Stimulated activated CD4-positive, alpha-beta T cell treated with anti-CD3 and anti-CD28 coated beads, Interleukin-4, amount 100 ng/mL, for 48 hours (primary cell): ENCODE results near the gene TRIM24.
A peak's percentile ranks its signal among the peaks of the same experiment; 100 is the strongest.
"Not testable (repeated sequence)": the region's sequence is repeated elsewhere in the genome, so short reads cannot be mapped to it uniquely, and the experiment has no call there.

Source experiments
- DNase-seq, 2 donors: peaks; one replicate each; pipeline ENCODE4 v3.0.0-alpha.2; 2020; ENCODE audit warnings: low read depth in 2 of 2

The TRIM24 gene

DNA sequence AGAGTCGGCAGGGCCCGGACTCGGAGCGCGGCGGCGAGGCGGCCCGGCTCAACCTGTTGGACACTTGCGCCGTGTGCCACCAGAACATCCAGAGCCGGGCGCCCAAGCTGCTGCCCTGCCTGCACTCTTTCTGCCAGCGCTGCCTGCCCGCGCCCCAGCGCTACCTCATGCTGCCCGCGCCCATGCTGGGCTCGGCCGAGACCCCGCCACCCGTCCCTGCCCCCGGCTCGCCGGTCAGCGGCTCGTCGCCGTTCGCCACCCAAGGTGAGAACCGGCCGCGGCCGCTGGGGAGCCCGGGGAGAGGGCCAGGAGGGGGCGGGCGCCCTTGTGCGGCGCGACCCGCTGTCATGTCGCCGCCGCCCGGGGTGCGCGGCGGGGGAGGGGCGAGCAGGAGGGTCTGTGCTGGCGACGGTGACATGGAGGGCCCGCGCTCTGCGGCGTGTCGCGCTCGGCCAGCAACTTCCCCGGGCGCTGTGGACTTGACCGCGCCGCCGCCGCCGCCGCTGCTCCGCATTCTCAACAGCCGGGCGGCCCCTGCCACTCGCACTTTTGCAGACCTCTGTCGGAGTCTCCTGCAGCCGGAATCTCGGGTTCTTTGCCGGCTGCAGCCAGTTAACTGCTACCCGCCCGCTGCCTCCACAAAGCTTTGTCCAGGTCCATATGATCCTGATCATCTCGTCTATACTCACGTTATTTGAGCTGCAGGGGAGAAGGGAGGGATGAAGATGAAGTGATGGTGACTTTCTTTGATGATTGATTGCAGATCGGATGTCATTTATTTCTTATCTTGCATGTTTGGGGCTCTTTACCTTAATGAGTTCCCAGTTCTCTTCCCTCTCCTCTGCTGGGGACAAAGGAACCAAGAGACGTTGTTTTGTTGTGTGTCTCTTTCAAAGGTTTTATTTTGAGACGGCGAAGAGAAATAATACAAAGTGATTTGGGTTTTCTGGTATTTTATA lies 869 bp downstream of the TRIM24 start:
- DNase-seq = peak; percentile 50 to 53

GRCh38 chr7:138463291-138463618 lies 3.2 kb downstream of the TRIM24 start:
- DNase-seq = not testable (repeated sequence)

DNA sequence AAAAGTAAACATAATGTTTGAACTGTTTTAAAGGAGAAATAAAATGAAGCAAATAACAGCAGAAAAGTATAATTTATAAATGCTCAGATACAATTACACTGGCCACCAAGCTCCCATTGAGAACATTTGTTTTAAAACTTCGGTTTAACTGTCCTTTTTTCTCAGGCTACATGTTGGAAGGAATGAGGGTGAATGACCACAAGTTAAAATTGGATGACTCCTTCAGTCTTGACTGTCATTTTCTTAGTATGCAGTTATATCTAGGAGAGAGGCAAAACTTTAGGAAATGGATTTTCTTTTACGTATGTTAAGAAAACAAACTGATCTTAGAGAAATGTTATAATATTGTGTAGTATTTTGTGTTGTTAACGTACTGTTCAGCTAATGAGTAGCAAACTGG lies 5.0 kb downstream of the TRIM24 start:
- no peak for DNase-seq

DNA sequence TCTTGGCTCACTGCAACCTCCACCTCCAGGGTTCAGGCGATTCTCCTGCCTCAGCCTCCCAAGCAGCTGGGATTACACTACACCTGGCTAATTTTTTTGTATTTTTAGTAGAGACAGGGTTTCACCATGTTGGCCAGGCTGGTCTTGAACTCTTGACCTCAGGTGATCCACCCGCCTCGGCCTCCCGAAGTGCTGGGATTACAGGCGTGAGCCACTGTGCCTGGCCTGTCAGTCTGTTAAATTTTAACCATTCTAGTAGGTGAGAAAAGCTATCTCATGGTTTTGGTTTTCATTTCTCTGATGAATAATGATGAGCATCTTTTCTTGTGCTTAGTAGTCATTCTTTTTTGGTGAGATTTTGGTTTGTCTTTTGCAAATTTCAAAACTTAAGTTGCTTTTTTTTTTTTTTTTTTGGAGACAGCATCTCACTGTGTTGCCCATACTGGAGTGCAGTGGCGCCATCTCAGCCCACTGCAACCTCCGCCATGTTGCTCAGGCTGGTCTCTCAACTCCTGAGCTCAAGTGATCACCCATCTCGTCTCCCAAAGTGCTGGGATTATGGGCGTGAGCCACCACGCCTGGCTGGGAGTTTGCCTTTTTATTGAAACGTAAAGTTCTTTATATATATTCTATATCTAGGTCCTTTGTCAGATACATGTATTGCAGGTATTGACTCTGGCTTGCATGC lies 6.2 kb downstream of the TRIM24 start:
- DNase-seq = not testable (repeated sequence)

GRCh38 chr7:138468244-138469123 lies 8.4 kb downstream of the TRIM24 start:
- DNase-seq = no peak

DNA sequence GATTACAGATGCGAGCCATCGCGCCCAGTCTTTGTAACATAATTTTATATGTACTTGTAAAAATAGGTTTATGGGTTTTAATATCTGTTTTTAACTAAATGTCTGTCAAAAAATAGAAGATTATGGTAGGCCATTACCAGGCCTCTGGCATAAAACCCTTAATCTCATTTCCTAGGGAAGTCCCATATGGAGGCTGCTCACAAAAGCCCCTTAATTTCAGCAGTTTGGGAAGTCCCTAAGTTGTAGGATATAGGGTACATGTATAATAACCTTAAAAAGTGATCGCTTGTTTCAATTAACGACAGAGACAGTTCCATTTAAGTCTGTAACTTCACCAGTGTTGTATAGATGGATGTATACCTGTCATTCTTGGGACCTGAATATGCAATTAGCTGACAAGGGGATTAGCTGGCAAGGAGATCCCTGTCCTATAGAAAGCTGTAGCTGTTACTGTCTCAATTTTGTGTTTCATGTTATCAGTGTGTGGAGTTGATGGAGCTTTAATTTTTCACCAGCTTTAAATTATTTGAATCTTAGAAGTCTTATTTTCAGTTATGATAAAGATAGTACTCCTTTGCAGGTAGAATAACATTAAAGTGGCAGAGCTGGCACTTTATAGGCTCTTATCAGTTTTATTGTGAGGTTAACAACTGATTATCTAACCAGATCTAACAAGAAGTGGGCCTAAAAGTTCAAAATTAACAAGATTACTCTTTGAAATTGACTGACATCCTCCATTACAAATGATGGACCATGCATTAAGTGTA lies 10.5 kb downstream of the TRIM24 start:
- no peak for DNase-seq

DNA sequence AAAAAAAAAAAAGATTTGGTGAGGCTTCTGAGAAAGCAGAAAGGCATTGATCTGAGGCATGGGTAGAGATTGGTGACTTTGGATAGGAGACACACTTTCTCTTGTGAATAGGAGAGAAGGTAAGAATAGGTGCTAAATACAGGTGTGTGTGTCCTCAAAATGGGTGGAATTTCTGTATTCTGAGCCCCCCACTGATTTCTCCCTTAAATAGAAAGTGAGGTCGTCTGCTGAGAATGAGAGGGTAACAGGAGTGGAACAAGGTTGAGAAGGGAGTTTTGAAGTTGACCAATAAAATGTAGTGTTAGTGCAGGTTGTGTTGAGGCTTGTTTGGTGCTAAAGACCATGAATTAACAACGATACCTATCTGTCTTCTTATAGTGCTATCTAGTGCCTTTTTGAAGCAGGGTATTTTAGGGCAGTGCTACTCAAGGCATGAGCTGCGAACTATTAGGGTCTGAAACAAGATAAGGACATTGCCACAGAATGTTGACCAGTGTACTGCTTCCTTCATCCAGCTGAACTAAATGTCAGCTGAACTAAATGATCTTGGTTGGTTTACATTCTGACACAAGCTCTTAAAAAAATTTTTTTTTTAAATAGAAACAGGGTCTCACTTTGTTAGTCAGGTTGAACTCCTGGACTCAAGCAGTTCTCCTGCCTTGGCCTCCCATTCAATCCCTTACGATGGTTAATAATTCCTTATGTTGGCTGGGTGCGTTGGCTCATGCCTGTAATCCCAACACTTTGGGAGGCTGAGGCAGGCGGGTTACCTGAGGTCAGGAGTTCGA lies 12.4 kb downstream of the TRIM24 start:
- DNase-seq = no peak

DNA sequence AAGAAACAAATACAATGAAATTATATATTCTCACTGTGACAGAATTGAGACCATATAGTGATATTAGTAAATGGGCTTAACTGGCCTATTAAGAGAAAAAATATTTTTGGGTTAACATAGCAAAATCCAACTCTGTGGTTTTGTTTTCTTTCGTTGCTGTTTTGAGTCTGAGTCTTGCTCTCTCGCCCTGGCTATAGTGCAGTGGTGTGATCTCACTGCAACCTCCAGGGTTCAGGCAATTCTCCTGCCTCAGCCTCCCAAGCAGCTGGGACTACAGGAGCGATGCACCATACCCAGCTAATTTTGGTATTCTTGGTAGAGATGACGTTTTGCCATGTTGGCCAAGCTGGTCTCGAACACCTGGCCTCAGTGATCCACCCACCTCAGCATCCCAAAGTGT lies 15.3 kb downstream of the TRIM24 start:
- no peak for DNase-seq

- DNase-seq = no peak
These were observed 17.1 kb downstream of the TRIM24 start for GRCh38 chr7:138477081-138477578.

GRCh38 chr7:138477581-138477980 lies 17.5 kb downstream of the TRIM24 start:
- DNase-seq = no peak

- no peak for DNase-seq
These were observed 18.4 kb downstream of the TRIM24 start for GRCh38 chr7:138478499-138478908.

DNA sequence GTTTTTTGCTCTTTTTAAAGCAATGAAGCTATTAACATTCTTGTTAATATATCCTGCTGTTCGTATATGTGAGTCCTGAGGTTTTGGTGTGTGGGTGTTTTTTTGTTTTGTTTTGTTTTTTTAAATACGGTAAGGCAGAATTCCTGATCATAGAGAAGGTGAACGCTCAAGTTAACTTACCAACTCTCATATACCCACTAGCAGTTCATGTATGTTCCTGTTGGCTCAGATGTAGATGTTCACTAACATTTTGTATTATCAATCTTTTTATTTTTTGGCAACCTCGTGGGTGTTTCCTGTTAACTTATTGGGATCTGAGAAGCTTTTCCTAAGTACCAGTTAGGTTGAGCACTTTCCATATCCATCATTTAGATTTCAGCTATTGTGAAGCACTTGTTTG lies 20.5 kb downstream of the TRIM24 start:
- DNase-seq = no peak

DNA sequence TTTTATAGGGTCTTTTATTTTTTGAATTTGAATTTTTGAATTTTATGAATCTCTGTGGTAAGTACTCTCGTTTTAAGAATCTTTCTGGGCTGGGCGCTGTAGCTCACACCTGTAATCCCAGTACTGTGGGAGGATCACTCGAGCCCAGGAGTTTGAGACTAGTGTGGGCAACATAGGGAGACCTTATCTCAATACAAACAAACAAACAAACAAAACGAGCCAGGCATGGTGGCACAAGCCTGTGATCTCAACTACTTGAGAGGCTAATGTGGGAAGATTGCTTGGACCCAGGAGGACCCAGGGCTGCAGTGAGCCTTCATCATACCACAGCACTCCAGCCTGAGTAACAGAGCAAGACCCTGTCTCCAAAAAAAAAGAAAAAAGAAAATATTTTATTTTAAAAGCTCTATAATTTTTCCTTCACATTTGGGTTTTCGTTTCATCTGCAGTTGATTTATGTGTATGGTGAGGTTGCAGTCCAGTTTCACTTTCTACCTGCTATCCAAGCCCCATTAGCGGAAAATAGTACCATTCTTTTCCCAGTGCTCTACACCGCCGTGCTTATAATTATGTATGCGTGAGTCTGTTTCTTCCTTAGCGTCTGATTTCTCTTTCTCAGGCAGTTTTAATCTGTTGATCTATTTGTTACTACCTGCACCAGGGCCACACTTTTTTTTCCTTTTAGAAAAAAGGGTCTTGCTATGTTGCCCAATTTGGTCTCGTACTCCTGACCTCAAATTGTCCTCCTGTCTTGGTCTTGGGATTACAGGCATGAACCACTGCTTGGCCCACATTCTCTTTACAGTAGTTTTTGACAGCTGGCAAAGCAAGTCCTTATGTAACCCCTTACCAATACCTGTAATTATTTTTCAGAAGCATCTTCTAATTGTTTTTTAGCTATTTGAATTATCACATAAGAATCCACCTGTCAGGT lies 21.7 kb downstream of the TRIM24 start:
- DNase-seq = no peak

GRCh38 chr7:138483531-138483930 lies 23.5 kb downstream of the TRIM24 start:
- no peak for DNase-seq

- not testable (repeated sequence) for DNase-seq
These were observed 25.4 kb downstream of the TRIM24 start for GRCh38 chr7:138485508-138485907.

- DNase-seq = not testable (repeated sequence)
These were observed 29.1 kb downstream of the TRIM24 start for GRCh38 chr7:138489139-138489538.

GRCh38 chr7:138491612-138492386 lies 31.7 kb downstream of the TRIM24 start:
- no peak for DNase-seq

DNA sequence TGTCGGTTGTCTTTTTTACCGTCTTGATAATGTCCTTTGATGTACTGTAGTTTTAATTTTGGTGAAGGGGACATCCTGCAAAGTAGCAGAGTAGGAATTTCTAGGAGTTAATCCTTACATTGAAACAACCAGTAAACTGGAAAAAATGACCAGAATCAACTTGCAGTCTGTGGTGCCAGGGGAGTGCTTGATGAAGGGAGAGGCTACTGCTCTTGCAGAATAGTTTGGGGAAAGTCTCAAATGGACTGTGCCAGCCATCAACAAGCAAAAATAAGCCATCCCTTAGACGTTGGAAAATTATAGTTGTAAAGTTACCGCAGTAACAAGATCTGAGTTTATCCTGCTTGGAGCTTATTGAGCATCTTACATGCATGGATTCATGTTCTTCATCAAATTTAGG lies 32.4 kb downstream of the TRIM24 start:
- DNase-seq = no peak
